HFFc6 (cell line): ENCODE measurements around the gene LILRA1. TPM values are rescaled to one million over a fixed set of nuclear protein-coding genes. Genes with fewer than 3 reads are reported as not detected.
"Not testable (repeated sequence)": the region's sequence is repeated elsewhere in the genome, so short reads cannot be mapped to it uniquely, and the experiment has no call there.

Experiments used
- DNase-seq: peaks from one replicate; pipeline ENCODE4 v3.0.0-alpha.2; 2018
- H3K27ac Mint-ChIP-seq: 2 replicates; pipeline ENCODE4 v1.8.0; 2020; ENCODE audit warnings: mild to moderate bottlenecking, mixed read lengths
- H3K27me3 Mint-ChIP-seq: 2 replicates; pipeline ENCODE4 v1.8.0; 2021; ENCODE audit warnings: mild to moderate bottlenecking, moderate library complexity, mixed read lengths; ENCODE audit not compliant: insufficient read depth
- H3K36me3 Mint-ChIP-seq: 2 replicates; pipeline ENCODE4 v1.8.0; 2021; ENCODE audit warnings: low read depth, mixed read lengths
- H3K4me1 Mint-ChIP-seq: 2 replicates; pipeline ENCODE4 v1.8.0; 2020; ENCODE audit warnings: low read depth, mixed read lengths
- H3K4me3 Mint-ChIP-seq: 2 replicates; pipeline ENCODE4 v1.8.0; 2020; ENCODE audit warnings: mild to moderate bottlenecking, moderate library complexity, mixed read lengths
- H3K9me3 Mint-ChIP-seq: 2 replicates; pipeline ENCODE4 v1.8.0; 2020; ENCODE audit warnings: mild to moderate bottlenecking, mixed read lengths
- total RNA-seq, 6 experiments: library from RNA; stranded (reverse); fragmentation: NEBNext Ultra II Directional; extraction: Animal tissue kit (Norgen Biotek cat#: 25700); gene quantifications; 2 replicates in 1 of 6; 3 replicates in 5 of 6; pipeline ENCODE4 v1.2.3, GENCODE V29; 2021
- TF ChIP-seq, protein P1 (sequence below): fragments of 200-600 bp; sonication (generic); IDR thresholded peaks from 2 replicates; pipeline ENCODE4 v1.5.0; 2021; ENCODE audit warnings: antibody characterized with exemption, mild to moderate bottlenecking

The LILRA1 gene
- total RNA-seq, 6 experiments from 2014 or later: not detected

DNA sequence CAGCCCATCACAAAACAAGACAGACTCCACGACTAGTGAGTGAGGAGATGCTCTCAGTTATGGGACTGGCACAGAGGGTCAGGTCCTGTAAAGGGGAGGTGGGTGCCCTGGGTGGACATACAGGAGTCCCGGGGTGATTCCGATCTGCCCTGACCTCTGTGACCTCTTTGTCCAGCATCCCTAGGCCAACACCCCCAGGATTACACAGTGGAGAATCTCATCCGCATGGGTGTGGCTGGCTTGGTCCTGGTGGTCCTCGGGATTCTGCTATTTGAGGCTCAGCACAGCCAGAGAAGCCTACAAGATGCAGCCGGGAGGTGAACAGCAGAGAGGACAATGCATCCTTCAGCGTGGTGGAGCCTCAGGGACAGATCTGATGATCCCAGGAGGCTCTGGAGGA, 6.4 kb upstream of the LILRA1 start:
- Mint-ChIP-seq H3K36me3 (no peaks in the 10 kb centered on the region; the same call in 1 of the 2 replicates), H3K27me3 (no peaks in the 10 kb centered on the region), H3K4me3 (no peak overlapping the region), H3K4me1 (no peaks in the 10 kb centered on the region), H3K9me3 (peaks cover 62% of the 10 kb centered on the region), H3K27ac (no peak overlapping the region)
- TF ChIP-seq, protein P1, sequence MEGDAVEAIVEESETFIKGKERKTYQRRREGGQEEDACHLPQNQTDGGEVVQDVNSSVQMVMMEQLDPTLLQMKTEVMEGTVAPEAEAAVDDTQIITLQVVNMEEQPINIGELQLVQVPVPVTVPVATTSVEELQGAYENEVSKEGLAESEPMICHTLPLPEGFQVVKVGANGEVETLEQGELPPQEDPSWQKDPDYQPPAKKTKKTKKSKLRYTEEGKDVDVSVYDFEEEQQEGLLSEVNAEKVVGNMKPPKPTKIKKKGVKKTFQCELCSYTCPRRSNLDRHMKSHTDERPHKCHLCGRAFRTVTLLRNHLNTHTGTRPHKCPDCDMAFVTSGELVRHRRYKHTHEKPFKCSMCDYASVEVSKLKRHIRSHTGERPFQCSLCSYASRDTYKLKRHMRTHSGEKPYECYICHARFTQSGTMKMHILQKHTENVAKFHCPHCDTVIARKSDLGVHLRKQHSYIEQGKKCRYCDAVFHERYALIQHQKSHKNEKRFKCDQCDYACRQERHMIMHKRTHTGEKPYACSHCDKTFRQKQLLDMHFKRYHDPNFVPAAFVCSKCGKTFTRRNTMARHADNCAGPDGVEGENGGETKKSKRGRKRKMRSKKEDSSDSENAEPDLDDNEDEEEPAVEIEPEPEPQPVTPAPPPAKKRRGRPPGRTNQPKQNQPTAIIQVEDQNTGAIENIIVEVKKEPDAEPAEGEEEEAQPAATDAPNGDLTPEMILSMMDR: no peak
- no peak for DNase-seq

DNA sequence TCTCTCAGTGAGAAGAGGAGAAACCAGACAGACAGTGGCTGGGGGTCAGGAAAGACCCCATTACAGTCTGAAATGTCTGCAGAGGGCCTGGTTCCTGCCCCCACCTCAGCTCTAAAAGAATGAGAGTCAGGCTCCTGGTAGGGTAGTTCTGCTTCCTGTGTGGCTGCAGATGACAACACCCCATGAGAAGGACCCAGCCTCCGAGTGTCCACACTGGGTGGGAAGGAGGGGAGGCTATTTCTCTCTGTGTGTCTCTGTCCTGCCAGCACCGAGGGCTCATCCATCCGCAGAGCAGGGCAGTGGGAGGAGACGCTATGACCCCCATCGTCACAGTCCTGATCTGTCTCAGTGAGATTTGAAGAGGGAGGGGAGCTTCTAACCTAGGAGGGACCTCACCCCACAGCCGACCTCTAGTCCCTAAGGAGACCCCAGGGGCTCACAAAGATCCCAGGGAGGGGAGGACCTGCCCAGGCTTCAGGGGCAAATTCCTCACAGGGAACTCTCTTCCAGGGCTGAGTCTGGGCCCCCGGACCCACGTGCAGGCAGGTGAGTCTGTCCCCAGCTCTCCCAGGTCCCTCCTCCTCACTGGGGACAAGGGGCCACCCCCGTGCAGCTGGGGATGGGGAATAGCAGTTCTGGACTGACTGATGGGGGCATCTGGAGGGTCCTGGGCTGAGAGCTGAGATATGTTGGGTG, 647 bp downstream of the LILRA1 start:
- not testable (repeated sequence) for H3K27ac Mint-ChIP-seq, H3K4me1 Mint-ChIP-seq, H3K4me3 Mint-ChIP-seq, DNase-seq, H3K27me3 Mint-ChIP-seq, H3K36me3 Mint-ChIP-seq
- H3K9me3 Mint-ChIP-seq: peaks cover 50% of the 10 kb centered on the region

DNA sequence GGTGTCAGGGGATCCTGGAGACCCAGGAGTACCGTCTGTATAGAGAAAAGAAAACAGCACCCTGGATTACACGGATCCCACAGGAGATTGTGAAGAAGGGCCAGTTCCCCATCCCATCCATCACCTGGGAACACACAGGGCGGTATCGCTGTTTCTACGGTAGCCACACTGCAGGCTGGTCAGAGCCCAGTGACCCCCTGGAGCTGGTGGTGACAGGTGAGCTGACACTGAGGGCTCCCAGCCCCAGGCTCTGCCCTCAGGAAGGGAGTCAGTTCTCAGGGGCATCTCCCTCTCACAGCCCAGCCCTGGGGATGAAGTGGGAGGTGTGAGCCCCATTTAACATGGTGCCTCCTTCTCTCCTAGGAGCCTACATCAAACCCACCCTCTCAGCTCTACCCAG, 1.3 kb downstream of the LILRA1 start:
- peaks cover 43% of the 10 kb centered on the region for H3K9me3 Mint-ChIP-seq
- H3K4me3 Mint-ChIP-seq: no peak overlapping the region
- no peaks in the 10 kb centered on the region for H3K27me3 Mint-ChIP-seq
- H3K4me1 Mint-ChIP-seq: no peaks in the 10 kb centered on the region
- no peak for DNase-seq
- H3K27ac Mint-ChIP-seq: no peak overlapping the region
- H3K36me3 Mint-ChIP-seq: no peaks in the 10 kb centered on the region
- TF ChIP-seq, protein P1: no peak

DNA sequence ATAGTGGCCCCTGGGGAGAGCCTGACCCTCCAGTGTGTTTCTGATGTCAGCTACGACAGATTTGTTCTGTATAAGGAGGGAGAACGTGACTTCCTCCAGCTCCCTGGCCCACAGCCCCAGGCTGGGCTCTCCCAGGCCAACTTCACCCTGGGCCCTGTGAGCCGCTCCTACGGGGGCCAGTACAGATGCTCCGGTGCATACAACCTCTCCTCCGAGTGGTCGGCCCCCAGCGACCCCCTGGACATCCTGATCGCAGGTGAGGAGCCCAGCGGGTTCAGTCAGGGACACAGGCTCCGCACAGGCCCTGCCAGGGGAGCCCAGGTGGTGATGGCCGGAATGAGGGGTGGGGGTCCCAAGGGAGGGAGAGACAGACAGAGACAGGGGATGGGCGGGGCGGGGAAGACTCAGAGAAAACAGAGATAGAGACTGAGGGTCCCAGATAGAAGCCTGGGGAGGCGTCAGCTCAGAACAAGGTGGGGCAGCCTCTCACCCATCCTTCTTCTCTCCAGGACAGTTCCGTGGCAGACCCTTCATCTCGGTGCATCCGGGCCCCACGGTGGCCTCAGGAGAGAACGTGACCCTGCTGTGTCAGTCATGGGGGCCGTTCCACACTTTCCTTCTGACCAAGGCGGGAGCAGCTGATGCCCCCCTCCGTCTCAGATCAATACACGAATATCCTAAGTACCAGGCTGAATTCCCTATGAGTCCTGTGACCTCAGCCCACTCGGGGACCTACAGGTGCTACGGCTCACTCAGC, 2.4 kb downstream of the LILRA1 start:
- peaks cover 41% of the 10 kb centered on the region for H3K9me3 Mint-ChIP-seq
- not testable (repeated sequence) for H3K27me3 Mint-ChIP-seq, H3K4me1 Mint-ChIP-seq, H3K4me3 Mint-ChIP-seq, DNase-seq, H3K27ac Mint-ChIP-seq, H3K36me3 Mint-ChIP-seq

DNA sequence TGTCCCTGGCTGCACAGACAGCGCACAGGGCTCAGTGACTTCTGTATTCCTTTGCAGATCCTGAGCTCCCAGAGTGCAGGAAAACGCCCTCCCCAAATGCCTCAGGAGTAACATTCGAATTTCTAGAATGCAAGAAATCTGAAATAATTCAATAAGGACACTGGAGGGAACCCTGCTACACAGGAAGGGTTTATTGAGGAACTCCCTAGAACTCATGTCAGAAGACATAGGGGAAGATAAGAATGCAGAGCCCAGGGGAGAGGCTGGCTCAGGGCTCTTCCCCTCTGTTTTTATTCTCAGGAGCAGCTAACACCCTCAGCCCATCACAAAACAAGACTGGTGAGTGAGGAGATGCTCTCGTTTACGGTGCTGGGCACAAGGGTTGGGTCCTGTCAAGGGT, 6.8 kb downstream of the LILRA1 start:
- no peak for DNase-seq
- H3K9me3 Mint-ChIP-seq: peaks cover 39% of the 10 kb centered on the region
- no peaks in the 10 kb centered on the region for H3K27me3 Mint-ChIP-seq
- 0 out of 2 replicates have a peak, but pooled peaks cover 5% of the 10 kb centered on the region for H3K36me3 Mint-ChIP-seq
- no peaks in the 10 kb centered on the region for H3K4me1 Mint-ChIP-seq
- no peak overlapping the region for H3K27ac Mint-ChIP-seq
- no peak overlapping the region for H3K4me3 Mint-ChIP-seq
- TF ChIP-seq, protein P1: no peak

DNA sequence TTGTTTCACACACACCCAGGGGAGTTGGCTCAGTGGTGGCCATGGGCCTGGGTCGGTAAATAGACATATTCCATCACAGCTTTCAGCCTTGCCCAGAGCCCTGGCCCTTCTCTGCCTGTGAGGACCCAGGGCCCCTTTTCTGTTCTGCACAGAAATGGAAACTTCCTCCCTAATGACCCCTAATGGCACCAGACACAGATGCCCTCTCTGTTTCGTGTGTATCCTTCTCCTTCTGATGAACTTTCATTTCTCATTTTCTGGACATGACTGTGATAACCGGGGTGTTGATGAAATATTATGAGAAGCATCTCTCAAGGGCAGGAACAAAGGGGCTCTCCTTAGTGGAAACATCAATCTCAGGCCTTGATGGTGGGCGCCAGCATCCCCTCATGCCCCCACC, 12.8 kb downstream of the LILRA1 start:
- Mint-ChIP-seq H3K4me3 (no peak overlapping the region), H3K27ac (no peak overlapping the region), H3K27me3 (peaks cover 2% of the 10 kb centered on the region), H3K36me3 (peaks cover 16% of the 10 kb centered on the region), H3K4me1 (no peaks in the 10 kb centered on the region), H3K9me3 (peaks cover 67% of the 10 kb centered on the region)
- TF ChIP-seq, protein P1: no peak
- DNase-seq: no peak
